K562 (cell line): ENCODE data around the gene S100A8. TPM values are rescaled to one million over a fixed set of nuclear protein-coding genes. Genes with fewer than 3 reads are reported as not detected.

Experiments used
- ATF7 ChIP-seq: fragments of 450-650 bp; IDR thresholded peaks from 2 replicates; pipeline ENCODE4 v1.7.1; 2014; ENCODE audit warnings: mild to moderate bottlenecking, moderate library complexity
- GTF2A2 ChIP-seq: IDR thresholded peaks from 2 replicates; pipeline ENCODE4 v1.6.1; 2016; ENCODE audit warnings: mild to moderate bottlenecking, missing genetic modification characterization, missing compliant biosample characterization
- HINFP ChIP-seq: fragments of 450-650 bp; conservative IDR thresholded peaks from 2 replicates; pipeline ENCODE4 v1.6.1; 2016; ENCODE audit warnings: missing genetic modification characterization, low read depth, mild to moderate bottlenecking, control low read depth, missing compliant biosample characterization
- IRF2 ChIP-seq: sonication (generic); formaldehyde crosslinking; IDR thresholded peaks from 2 replicates; pipeline ENCODE4 v1.8.1; 2022; ENCODE audit warnings: mild to moderate bottlenecking, missing genetic modification reagents
- KHSRP ChIP-seq: fragments of 450-650 bp; IDR thresholded peaks from 2 replicates; pipeline ENCODE4 v1.6.1; 2017
- LEF1 ChIP-seq: fragments of 450-650 bp; IDR thresholded peaks from 2 replicates; pipeline ENCODE4 v1.6.1; 2016; ENCODE audit warnings: mild to moderate bottlenecking
- NR1H2 ChIP-seq: sonication (generic); formaldehyde crosslinking; IDR thresholded peaks from 2 replicates; pipeline ENCODE4 v1.4.0; 2020; ENCODE audit warnings: mild to moderate bottlenecking, missing genetic modification reagents
- PYGO2 ChIP-seq: fragments of 450-650 bp; IDR thresholded peaks from 2 replicates; pipeline ENCODE4 v1.6.1; 2016; ENCODE audit warnings: mild to moderate bottlenecking, missing genetic modification characterization, moderate library complexity, missing compliant biosample characterization
- RCOR1 ChIP-seq, 2 experiments: IDR thresholded peaks; 2 replicates each; pipeline ENCODE4 v1.6.1; 2012; ENCODE audit warnings: low read depth in 2 of 2, low read length in 2 of 2, borderline replicate concordance in 1 of 2, improper control_type of control experiment in 1 of 2
- SMARCB1 ChIP-seq: IDR thresholded peaks from 2 replicates; pipeline ENCODE4 v1.6.1; 2011; ENCODE audit warnings: improper control_type of control experiment, low read depth; ENCODE audit not compliant: insufficient read length
- ZBTB11 ChIP-seq, 3 experiments: fragments of 200-800 bp in 1 of 3; fragments of 250-450 bp in 1 of 3; fragments of 450-650 bp in 1 of 3; sonication (Bioruptor Pico) in 1 of 3; sonication (Bioruptor generic) in 1 of 3; formaldehyde crosslinking in 1 of 3; IDR thresholded peaks; 2 replicates each; pipeline versions ENCODE4 v1.6.1 to v1.8.0; 2016 to 2022; ENCODE audit warnings: mild to moderate bottlenecking in 2 of 3, missing genetic modification characterization in 2 of 3, missing compliant biosample characterization in 1 of 3, moderate library complexity in 1 of 3
- ZNF184 ChIP-seq: sonication (generic); formaldehyde crosslinking; IDR thresholded peaks from 2 replicates; pipeline ENCODE4 v1.5.0; 2020; ENCODE audit warnings: missing genetic modification reagents
- ZNF277 ChIP-seq: fragments of 250-450 bp; sonication (Bioruptor Pico); IDR thresholded peaks from 2 replicates; pipeline ENCODE4 v1.8.0; 2022; ENCODE audit warnings: inconsistent platforms, mild to moderate bottlenecking, moderate library complexity, borderline replicate concordance
- polyA plus RNA-seq, 8 experiments: library from polyadenylated mRNA; depleted of rRNA in 4 of 8; stranded (reverse) in 5 of 8; unstranded in 3 of 8; fragments of >200 nt; fragmentation: Nextera tagmentation in 2 of 8; fragmentation: Illumina TruSeq in 1 of 8; extraction: Ambion mirVana in 2 of 8; extraction: Trizol in 1 of 8; gene quantifications; 2 replicates each; pipeline versions ENCODE4 v1.2.1 to v1.2.3, GENCODE V29; 2011 to 2014; ENCODE audit warnings: inconsistent platforms in 1 of 8, missing spikeins in 1 of 8
- total RNA-seq, 7 experiments: library from RNA; depleted of rRNA in 6 of 7; stranded (reverse); fragments of >200 nt in 6 of 7; fragmentation: Illumina TruSeq in 2 of 7; extraction: Trizol in 2 of 7; gene quantifications; 2 replicates each; pipeline versions ENCODE4 v1.2.1 to v1.2.3, GENCODE V29; 2011 to 2021; ENCODE audit warnings: low replicate concordance in 1 of 7

Gene S100A8
- total and polyA plus RNA-seq, 9 of the 15 experiments (the other 6 are each of a cell fraction or from before 2014, with no cell fraction given), result 0.15 to 0.60 TPM; not detected in 7

GRCh38 chr1:153422450-153423068, 31.7 kb upstream of the S100A8 start (continued):
- TF ChIP-seq PYGO2 (tag) (no peak), NR1H2 (CRISPR knock-in tag) (no peak), GTF2A2 (no peak), HINFP (no peak), ZBTB11 (CRISPR knock-in tag; IDR thresholded peaks at IDR 0.05) (no peak), KHSRP (peak; percentile 37; the same call in 1 of the 2 replicates), IRF2 (CRISPR knock-in tag) (no peak), ZNF277 (CRISPR knock-in tag) (no peak), ZNF184 (CRISPR knock-in tag) (no peak), LEF1 (no peak), RCOR1 (IDR thresholded peaks at IDR 0.05; ENCODE audit: borderline replicate concordance in 1 of 2, low read depth in 2 of 2, low read length in 2 of 2) (peak in 1 of 2 experiments; percentile 81; a peak in 1 of 4 replicates), ATF7 (peak; percentile 93), SMARCB1 (no peak)
